ENCODE data around the gene ALDH1B1. TPM values are rescaled to one million over a fixed set of nuclear protein-coding genes. Genes with fewer than 3 reads are reported as not detected.

The ALDH1B1 gene
- total RNA-seq, 1 experiment from 2014 or later, result 55.5 TPM

DNA sequence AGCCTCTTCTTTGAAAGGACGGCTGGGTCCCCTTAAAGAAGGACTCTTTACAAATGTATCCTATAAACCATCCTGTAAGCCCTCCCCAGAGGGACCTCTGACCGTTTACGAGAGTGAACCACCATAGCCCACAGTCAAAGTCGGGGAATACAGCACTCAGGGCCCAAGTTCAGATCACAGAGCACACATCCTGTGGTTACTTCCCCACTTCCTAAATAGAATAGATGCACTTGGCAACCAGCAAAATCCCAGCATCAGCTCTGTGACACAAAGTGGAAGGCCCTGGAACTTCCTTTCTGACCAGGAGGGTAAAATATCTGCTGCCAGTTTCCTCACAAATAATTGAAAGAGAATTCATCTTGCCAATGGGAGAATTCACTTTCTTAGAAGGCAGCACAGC lies 38.6 kb downstream of the ALDH1B1 start:
- CTCF ChIA-PET, result no interaction called here
- Mint-ChIP-seq H3K36me3 (no peaks in the 10 kb centered on the region), H3K4me1 (peaks cover 32% of the 10 kb centered on the region), H3K27ac (no peak overlapping the region), H3K9me3 (peaks cover 5% of the 10 kb centered on the region), H3K27me3 (ENCODE audit: low read depth) (peaks cover 27% of the 10 kb centered on the region), H3K4me3 (no peak overlapping the region)
- ATAC-seq, result no peak
- POLR2A ChIA-PET, result no interaction called here
- no peak for DNase-seq (ENCODE audit: low spot score)
- no peak for TF ChIP-seq ZNF317 (CRISPR knock-in tag; IDR thresholded peaks at IDR 0.05; ENCODE audit: borderline replicate concordance, low read depth)
- TF ChIP-seq, protein P1, sequence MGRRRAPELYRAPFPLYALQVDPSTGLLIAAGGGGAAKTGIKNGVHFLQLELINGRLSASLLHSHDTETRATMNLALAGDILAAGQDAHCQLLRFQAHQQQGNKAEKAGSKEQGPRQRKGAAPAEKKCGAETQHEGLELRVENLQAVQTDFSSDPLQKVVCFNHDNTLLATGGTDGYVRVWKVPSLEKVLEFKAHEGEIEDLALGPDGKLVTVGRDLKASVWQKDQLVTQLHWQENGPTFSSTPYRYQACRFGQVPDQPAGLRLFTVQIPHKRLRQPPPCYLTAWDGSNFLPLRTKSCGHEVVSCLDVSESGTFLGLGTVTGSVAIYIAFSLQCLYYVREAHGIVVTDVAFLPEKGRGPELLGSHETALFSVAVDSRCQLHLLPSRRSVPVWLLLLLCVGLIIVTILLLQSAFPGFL (CRISPR knock-in tag; IDR thresholded peaks at IDR 0.05; ENCODE audit: borderline replicate concordance), result no peak
- TF ChIP-seq, protein P2, sequence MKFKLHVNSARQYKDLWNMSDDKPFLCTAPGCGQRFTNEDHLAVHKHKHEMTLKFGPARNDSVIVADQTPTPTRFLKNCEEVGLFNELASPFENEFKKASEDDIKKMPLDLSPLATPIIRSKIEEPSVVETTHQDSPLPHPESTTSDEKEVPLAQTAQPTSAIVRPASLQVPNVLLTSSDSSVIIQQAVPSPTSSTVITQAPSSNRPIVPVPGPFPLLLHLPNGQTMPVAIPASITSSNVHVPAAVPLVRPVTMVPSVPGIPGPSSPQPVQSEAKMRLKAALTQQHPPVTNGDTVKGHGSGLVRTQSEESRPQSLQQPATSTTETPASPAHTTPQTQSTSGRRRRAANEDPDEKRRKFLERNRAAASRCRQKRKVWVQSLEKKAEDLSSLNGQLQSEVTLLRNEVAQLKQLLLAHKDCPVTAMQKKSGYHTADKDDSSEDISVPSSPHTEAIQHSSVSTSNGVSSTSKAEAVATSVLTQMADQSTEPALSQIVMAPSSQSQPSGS (CRISPR knock-in tag; IDR thresholded peaks at IDR 0.05; ENCODE audit: borderline replicate concordance, low read depth), result no peak
- no peak for TF ChIP-seq CBFB (CRISPR knock-in tag; IDR thresholded peaks at IDR 0.05; ENCODE audit: low read depth)
- TF ChIP-seq, protein P3, sequence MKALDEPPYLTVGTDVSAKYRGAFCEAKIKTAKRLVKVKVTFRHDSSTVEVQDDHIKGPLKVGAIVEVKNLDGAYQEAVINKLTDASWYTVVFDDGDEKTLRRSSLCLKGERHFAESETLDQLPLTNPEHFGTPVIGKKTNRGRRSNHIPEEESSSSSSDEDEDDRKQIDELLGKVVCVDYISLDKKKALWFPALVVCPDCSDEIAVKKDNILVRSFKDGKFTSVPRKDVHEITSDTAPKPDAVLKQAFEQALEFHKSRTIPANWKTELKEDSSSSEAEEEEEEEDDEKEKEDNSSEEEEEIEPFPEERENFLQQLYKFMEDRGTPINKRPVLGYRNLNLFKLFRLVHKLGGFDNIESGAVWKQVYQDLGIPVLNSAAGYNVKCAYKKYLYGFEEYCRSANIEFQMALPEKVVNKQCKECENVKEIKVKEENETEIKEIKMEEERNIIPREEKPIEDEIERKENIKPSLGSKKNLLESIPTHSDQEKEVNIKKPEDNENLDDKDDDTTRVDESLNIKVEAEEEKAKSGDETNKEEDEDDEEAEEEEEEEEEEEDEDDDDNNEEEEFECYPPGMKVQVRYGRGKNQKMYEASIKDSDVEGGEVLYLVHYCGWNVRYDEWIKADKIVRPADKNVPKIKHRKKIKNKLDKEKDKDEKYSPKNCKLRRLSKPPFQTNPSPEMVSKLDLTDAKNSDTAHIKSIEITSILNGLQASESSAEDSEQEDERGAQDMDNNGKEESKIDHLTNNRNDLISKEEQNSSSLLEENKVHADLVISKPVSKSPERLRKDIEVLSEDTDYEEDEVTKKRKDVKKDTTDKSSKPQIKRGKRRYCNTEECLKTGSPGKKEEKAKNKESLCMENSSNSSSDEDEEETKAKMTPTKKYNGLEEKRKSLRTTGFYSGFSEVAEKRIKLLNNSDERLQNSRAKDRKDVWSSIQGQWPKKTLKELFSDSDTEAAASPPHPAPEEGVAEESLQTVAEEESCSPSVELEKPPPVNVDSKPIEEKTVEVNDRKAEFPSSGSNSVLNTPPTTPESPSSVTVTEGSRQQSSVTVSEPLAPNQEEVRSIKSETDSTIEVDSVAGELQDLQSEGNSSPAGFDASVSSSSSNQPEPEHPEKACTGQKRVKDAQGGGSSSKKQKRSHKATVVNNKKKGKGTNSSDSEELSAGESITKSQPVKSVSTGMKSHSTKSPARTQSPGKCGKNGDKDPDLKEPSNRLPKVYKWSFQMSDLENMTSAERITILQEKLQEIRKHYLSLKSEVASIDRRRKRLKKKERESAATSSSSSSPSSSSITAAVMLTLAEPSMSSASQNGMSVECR (CRISPR knock-in tag; IDR thresholded peaks at IDR 0.05; ENCODE audit: borderline replicate concordance), result no peak
- TF ChIP-seq, protein P4, sequence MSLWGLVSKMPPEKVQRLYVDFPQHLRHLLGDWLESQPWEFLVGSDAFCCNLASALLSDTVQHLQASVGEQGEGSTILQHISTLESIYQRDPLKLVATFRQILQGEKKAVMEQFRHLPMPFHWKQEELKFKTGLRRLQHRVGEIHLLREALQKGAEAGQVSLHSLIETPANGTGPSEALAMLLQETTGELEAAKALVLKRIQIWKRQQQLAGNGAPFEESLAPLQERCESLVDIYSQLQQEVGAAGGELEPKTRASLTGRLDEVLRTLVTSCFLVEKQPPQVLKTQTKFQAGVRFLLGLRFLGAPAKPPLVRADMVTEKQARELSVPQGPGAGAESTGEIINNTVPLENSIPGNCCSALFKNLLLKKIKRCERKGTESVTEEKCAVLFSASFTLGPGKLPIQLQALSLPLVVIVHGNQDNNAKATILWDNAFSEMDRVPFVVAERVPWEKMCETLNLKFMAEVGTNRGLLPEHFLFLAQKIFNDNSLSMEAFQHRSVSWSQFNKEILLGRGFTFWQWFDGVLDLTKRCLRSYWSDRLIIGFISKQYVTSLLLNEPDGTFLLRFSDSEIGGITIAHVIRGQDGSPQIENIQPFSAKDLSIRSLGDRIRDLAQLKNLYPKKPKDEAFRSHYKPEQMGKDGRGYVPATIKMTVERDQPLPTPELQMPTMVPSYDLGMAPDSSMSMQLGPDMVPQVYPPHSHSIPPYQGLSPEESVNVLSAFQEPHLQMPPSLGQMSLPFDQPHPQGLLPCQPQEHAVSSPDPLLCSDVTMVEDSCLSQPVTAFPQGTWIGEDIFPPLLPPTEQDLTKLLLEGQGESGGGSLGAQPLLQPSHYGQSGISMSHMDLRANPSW (CRISPR knock-in tag; conservative IDR thresholded peaks at IDR 0.05; ENCODE audit: low read depth), result no peak
- no peak for TF ChIP-seq ZNF423 (CRISPR knock-in tag; IDR thresholded peaks at IDR 0.05)
- no peak for TF ChIP-seq NR2C2 (CRISPR knock-in tag; IDR thresholded peaks at IDR 0.05)
- TF ChIP-seq JAZF1 (CRISPR knock-in tag; IDR thresholded peaks at IDR 0.05), result no peak
- no peak for TF ChIP-seq ELF4 (CRISPR knock-in tag; IDR thresholded peaks at IDR 0.05; ENCODE audit: low read depth)
- no peak for TF ChIP-seq CREM (CRISPR knock-in tag; IDR thresholded peaks at IDR 0.05)

DNA sequence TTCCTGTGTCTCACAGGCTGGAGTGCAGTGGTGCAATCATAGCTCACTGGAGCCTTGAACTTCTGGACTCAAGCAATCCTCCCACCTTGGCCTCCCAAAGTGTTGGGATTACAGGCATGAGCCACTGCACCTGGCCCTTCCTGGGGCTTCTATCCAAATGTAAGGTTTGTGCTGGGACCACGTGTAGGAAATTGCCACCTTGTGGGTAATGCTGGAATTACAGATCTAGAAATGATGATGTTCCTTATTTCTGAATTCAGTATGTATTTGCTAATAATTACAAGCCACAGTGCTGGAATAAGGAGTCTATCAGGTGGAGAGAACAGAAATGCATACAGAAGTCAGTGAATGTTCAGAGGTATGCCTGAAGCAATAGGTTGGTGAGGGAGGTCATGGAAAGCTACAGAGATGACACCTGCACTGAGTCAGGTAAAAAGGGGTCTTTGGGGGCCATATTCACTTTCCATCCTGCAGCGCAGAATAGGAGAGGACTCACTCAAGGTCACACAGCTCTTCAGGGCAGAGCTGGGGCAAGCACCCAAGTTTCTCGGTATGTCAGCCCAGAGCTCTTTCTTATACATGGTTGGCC lies 40.5 kb downstream of the ALDH1B1 start:
- CTCF ChIA-PET, result interaction anchor here (0.8 to 3.8 kb wide), 4 partner anchors 12 to 275 kb away, joined by 3 to 26 read pairs (median 4); no protein-coding TSS in a partner anchor
- TF ChIP-seq, protein P5, sequence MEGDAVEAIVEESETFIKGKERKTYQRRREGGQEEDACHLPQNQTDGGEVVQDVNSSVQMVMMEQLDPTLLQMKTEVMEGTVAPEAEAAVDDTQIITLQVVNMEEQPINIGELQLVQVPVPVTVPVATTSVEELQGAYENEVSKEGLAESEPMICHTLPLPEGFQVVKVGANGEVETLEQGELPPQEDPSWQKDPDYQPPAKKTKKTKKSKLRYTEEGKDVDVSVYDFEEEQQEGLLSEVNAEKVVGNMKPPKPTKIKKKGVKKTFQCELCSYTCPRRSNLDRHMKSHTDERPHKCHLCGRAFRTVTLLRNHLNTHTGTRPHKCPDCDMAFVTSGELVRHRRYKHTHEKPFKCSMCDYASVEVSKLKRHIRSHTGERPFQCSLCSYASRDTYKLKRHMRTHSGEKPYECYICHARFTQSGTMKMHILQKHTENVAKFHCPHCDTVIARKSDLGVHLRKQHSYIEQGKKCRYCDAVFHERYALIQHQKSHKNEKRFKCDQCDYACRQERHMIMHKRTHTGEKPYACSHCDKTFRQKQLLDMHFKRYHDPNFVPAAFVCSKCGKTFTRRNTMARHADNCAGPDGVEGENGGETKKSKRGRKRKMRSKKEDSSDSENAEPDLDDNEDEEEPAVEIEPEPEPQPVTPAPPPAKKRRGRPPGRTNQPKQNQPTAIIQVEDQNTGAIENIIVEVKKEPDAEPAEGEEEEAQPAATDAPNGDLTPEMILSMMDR (IDR thresholded peaks at IDR 0.05), result peak; percentile 57
- TF ChIP-seq, protein P6, sequence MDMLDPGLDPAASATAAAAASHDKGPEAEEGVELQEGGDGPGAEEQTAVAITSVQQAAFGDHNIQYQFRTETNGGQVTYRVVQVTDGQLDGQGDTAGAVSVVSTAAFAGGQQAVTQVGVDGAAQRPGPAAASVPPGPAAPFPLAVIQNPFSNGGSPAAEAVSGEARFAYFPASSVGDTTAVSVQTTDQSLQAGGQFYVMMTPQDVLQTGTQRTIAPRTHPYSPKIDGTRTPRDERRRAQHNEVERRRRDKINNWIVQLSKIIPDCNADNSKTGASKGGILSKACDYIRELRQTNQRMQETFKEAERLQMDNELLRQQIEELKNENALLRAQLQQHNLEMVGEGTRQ (CRISPR knock-in tag; IDR thresholded peaks at IDR 0.05), result peak; percentile 52; the same call in 1 of the 2 replicates
- TF ChIP-seq, protein P7, sequence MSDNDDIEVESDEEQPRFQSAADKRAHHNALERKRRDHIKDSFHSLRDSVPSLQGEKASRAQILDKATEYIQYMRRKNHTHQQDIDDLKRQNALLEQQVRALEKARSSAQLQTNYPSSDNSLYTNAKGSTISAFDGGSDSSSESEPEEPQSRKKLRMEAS (CRISPR knock-in tag; IDR thresholded peaks at IDR 0.05), result peak; percentile 34; the same call in 1 of the 2 replicates
- TF ChIP-seq, protein P8, sequence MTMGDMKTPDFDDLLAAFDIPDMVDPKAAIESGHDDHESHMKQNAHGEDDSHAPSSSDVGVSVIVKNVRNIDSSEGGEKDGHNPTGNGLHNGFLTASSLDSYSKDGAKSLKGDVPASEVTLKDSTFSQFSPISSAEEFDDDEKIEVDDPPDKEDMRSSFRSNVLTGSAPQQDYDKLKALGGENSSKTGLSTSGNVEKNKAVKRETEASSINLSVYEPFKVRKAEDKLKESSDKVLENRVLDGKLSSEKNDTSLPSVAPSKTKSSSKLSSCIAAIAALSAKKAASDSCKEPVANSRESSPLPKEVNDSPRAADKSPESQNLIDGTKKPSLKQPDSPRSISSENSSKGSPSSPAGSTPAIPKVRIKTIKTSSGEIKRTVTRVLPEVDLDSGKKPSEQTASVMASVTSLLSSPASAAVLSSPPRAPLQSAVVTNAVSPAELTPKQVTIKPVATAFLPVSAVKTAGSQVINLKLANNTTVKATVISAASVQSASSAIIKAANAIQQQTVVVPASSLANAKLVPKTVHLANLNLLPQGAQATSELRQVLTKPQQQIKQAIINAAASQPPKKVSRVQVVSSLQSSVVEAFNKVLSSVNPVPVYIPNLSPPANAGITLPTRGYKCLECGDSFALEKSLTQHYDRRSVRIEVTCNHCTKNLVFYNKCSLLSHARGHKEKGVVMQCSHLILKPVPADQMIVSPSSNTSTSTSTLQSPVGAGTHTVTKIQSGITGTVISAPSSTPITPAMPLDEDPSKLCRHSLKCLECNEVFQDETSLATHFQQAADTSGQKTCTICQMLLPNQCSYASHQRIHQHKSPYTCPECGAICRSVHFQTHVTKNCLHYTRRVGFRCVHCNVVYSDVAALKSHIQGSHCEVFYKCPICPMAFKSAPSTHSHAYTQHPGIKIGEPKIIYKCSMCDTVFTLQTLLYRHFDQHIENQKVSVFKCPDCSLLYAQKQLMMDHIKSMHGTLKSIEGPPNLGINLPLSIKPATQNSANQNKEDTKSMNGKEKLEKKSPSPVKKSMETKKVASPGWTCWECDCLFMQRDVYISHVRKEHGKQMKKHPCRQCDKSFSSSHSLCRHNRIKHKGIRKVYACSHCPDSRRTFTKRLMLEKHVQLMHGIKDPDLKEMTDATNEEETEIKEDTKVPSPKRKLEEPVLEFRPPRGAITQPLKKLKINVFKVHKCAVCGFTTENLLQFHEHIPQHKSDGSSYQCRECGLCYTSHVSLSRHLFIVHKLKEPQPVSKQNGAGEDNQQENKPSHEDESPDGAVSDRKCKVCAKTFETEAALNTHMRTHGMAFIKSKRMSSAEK (CRISPR knock-in tag; IDR thresholded peaks at IDR 0.05; ENCODE audit: borderline replicate concordance), result no peak

More for the DNA sequence above, 40.5 kb downstream of the ALDH1B1 start:
- POLR2A ChIA-PET, result no interaction called here
- Mint-ChIP-seq H3K27me3 (ENCODE audit: low read depth) (peaks cover 14% of the 10 kb centered on the region), H3K27ac (no peak overlapping the region), H3K4me3 (no peak overlapping the region), H3K9me3 (peaks cover 16% of the 10 kb centered on the region), H3K36me3 (0 out of 2 replicates have a peak, but pooled peaks cover 3% of the 10 kb centered on the region), H3K4me1 (peaks cover 24% of the 10 kb centered on the region)
- ATAC-seq (peak; percentile 55), DNase-seq (ENCODE audit: low spot score) (no peak)

Data from WTC11 (cell line).